SK-N-SH (cell line): ENCODE measurements around the gene CACNA2D3.

Source experiments
- CTCF ChIP-seq: fragments of 200-600 bp; sonication (generic); IDR thresholded peaks from 2 replicates; pipeline ENCODE4 v1.6.1; 2017; ENCODE audit warnings: antibody characterized with exemption, mild to moderate bottlenecking, moderate library complexity
- FOXJ3 ChIP-seq: sonication (generic); formaldehyde crosslinking; IDR thresholded peaks from 2 replicates; pipeline ENCODE4 v1.5.1; 2020; ENCODE audit warnings: mild to moderate bottlenecking, missing genetic modification reagents
- SIN3A ChIP-seq: IDR thresholded peaks from 2 replicates; pipeline ENCODE4 v1.6.1; 2012; ENCODE audit warnings: low read depth, mild to moderate bottlenecking, low read length, moderate library complexity, borderline replicate concordance
- USF2 ChIP-seq: fragments of 150-350 bp; IDR thresholded peaks from 2 replicates; pipeline ENCODE4 v1.6.1; 2017; ENCODE audit warnings: antibody characterized with exemption, low read length, low read depth, borderline replicate concordance

- TF ChIP-seq FOXJ3 (CRISPR knock-in tag) (no peak), CTCF (no peak), SIN3A (no peak), USF2 (no peak)
Observed at GRCh38 chr3:54950391-54951003, 828.1 kb downstream of the CACNA2D3 start.
